Cardiac fibroblast (primary cell): ENCODE data around the gene COL12A1.

ENCODE experiments used
- DNase-seq, 2 donors: peaks; one replicate each; pipeline versions ENCODE4 v3.0.0 to v3.0.0-alpha.2; 2010; ENCODE audit warnings: low read depth in 2 of 2
- H3K4me3 ChIP-seq, 2 donors: replicated peaks in 1 of 2; 1 replicate in 1 of 2; 2 replicates in 1 of 2; pipeline ENCODE4 v1.5.1; 2011; ENCODE audit warnings: low read depth in 2 of 2, low read length in 2 of 2, mild to moderate bottlenecking in 2 of 2, moderate library complexity in 1 of 2
- TF ChIP-seq, protein P1 (sequence below): IDR thresholded peaks from one replicate; pipeline ENCODE4 v1.5.1; 2011; ENCODE audit warnings: low read depth, mild to moderate bottlenecking, low read length, inconsistent platforms

Gene COL12A1

DNA sequence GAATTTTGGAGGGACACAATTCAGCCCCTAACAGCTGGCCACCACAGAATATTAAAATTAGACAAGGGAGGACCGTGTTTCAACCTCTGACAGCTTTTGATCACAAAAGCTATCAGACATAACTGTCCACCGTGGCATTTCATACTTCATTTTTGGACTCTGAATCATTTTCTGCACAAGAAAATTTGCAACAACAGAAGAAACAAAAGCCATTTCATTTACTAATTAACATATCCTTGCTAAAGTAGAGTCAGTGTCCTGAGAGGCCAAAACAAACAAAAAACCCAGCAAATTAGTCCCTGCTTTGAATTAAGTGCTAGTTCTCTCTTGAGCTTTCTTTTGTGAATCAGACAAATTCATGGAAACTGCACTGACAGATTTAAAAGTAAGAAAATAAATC is 17.6 kb upstream of the COL12A1 start:
- peak in 1 of 2 donors; percentile 30 for DNase-seq
- TF ChIP-seq, protein P1, sequence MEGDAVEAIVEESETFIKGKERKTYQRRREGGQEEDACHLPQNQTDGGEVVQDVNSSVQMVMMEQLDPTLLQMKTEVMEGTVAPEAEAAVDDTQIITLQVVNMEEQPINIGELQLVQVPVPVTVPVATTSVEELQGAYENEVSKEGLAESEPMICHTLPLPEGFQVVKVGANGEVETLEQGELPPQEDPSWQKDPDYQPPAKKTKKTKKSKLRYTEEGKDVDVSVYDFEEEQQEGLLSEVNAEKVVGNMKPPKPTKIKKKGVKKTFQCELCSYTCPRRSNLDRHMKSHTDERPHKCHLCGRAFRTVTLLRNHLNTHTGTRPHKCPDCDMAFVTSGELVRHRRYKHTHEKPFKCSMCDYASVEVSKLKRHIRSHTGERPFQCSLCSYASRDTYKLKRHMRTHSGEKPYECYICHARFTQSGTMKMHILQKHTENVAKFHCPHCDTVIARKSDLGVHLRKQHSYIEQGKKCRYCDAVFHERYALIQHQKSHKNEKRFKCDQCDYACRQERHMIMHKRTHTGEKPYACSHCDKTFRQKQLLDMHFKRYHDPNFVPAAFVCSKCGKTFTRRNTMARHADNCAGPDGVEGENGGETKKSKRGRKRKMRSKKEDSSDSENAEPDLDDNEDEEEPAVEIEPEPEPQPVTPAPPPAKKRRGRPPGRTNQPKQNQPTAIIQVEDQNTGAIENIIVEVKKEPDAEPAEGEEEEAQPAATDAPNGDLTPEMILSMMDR, result no peak
- H3K4me3 ChIP-seq, result no peak overlapping the region

DNA sequence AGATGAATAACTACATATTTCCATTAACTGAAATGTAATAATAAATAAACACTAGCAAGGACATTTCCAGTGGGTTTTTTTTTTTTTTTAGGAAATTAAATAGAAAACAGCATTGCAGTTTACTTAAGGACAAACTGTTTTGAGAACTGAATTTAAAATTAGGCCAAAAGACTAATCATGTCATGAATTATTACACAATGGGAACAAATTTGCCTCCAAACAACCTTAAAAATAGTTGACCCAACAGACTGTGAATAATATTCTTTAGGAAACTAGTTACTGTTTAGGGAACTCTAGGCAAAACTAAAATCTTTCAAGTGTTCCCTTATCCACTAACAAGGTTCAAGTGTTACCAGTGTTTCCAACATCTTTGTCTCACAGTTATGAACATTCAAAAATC is 16.4 kb upstream of the COL12A1 start:
- TF ChIP-seq, protein P1, result no peak
- H3K4me3 ChIP-seq, result no peak overlapping the region
- DNase-seq, result no peak

DNA sequence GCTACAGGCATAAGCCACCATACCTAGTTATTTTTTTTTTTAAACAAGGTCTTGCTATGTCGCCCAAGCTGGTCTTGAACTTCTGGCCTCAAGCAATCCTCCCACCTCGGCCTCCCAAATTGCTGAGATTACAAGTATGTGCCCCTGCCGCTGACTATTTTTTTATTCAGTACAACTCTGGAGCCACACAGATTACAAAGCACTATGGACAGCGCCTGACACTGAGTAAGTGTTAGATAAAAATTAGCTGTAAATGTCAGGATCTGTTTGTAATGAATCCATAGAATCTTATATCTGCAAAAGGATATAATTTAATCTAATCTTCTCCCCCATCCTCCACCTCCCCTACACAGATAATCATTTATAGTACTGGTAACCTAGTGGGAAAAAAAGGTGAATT is 15.3 kb upstream of the COL12A1 start:
- no peak for DNase-seq
- TF ChIP-seq, protein P1, result no peak
- H3K4me3 ChIP-seq, result no peak overlapping the region

DNA sequence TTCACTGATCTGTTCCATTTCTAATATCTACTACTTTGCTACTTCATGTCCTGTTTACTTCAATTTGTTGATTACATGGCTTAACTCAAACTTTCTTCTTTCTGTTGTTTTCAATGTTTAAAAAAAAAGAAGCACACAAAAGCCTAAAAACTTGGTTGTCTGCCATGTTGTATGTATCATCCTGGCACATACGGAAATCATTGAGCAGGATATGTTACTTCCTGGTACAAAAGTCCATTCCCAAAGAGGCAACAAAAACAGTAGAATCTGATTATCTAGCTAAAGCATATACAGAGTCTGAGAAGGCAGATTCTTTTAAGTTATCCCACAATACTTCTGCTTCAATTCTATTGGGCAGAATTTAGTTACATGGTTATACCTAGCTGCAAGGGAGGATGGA is 14.5 kb upstream of the COL12A1 start:
- TF ChIP-seq, protein P1, result no peak
- no peak overlapping the region for H3K4me3 ChIP-seq
- peak; percentile 62 to 72 for DNase-seq

DNA sequence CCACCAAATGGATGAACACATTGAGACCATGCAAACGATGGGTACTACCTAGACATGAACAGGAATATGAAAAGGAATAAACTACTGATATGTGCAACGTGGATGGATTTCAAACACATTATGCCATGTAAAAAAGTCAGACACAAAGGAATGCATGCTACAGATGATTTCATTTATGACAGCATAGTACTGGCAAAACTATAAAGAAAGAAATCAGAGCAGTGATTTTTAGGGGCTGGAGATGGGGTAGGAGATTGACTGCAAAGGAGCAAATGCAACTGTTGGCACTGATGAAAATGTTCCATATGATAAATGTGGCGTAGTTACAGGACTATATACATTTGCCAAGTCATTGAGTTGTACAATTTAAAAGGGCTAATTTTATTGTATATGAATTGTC is 13.4 kb upstream of the COL12A1 start:
- no peak overlapping the region for H3K4me3 ChIP-seq
- DNase-seq, result no peak
- TF ChIP-seq, protein P1, result no peak

DNA sequence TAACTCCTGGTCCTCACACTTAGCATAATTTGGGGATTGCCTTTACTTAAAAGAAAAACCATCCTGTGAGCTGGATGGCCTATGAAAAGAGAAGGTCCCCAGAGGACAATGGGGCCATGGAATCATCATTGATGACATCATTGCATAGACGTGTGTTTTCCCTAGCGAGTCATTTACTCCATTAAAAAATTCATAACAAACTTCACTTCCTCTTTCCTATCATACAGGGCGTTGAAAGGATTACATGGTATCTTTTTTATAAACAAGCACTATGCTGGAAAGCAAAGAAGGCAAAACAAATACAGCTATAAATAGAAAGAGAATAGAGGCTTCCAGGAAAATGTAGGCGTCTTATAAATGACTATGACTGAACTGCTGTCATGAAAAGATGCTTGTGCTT is 11.3 kb upstream of the COL12A1 start:
- TF ChIP-seq, protein P1, result no peak
- peak; percentile 76 to 88 for DNase-seq
- H3K4me3 ChIP-seq, result no peak overlapping the region

DNA sequence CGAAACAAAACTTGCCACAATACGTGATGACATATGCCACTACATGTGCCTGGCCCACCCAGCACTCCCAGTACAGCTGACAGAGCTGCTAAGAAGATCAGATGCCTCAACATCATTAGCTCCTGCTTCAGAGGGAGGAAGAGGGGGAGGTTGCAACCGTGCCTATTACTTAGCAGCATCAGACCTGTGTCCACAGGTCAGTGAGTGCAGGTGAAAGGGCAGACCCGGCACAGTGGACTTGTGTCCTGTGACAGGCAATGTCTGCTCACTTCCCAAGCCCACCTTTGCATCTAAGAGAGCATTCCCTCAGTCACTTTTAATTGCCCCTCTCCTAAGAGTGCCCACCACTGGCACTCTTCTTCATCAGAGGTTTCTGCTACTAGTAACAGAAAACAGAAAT is 9.4 kb upstream of the COL12A1 start:
- no peak overlapping the region for H3K4me3 ChIP-seq
- no peak for DNase-seq
- TF ChIP-seq, protein P1, result no peak
